Measurements from ENCODE around the gene DDI2.
"Not testable (repeated sequence)": the region's sequence is repeated elsewhere in the genome, so short reads cannot be mapped to it uniquely, and the experiment has no call there.

Gene DDI2

DNA sequence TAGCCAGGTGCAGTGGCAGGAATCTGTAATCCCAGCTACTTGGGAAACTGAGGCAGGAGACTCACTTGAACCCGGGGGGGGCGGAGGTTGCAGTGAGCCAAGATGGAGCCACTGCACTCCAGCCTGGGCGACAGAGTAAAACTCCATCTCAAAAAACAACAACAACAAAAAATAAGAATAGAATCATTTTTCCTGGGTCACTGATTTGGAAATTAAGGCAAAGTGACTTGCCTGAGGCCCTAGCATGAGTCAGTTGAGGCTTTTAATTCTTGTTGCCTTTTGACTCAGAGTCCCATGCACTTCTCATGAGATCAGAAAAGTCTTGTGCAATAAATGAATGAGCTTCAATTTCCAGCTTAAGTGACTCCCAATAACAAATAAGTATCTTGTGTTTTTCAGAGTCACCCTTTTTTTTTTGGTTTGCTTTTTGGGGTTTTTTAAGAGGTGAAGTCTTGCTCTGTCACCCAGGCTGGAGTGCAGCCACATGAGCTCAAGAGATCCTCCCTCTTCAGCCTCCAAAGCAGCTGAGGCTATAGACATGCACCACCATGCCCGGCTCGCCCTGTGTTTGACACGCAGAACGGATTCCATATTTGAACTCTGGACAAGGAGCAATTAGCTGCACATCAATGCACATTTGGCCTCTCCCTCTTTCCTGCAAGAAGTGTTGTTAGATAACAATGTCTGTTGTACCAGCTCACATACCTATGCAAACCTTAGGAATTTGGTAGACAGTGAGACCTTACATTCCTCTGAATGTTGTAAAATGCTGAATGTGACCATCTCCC is 63.5 kb downstream of the DDI2 start:
- DNase-seq = no peak

DNA sequence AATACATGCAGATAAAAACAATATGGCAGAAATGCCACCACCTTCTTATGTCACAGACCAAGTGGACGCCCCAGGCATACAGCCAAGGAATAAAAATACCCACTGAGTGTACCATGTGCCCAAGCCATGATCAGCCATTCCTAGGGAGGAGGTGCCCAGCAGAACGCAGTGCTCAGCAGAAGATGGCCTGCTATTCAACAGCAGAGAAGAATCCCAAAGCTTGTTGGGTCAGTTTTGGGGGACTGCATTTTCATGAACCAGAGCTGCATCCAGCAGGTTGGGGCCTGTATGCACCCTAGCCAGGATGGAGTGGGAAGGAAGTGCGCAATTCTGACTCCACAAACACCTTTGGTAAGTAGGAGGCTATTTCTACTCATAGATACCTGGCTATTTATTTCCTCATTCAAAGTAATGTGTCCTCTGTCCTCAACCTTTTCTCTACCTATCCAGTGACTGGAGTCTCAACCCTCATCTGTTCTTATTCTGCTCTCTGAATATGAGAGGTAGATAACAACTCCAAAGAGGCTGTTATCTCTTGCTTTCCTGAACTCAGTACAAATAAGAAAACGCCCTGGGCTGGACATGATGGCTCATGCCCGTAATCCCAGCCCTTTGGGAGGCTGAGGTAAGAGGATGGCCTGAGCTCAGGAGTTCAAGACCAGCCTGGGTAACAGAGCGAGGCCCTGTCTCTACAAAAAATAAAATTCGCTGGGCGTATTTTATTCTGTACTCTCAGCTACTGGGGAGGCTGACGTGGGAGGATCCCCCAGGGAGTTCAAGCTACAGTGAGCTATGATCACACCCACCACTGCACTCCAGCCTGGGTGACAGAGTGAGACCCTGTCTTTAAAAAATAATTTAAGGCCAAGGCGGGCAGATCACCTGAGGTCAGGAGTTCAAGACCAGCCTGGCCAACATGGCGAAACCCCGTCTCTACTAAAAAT is 64.4 kb downstream of the DDI2 start:
- DNase-seq = no peak

- DNase-seq = no peak
Measured at GRCh38 chr1:15682936-15683341, 65.7 kb downstream of the DDI2 start.

DNA sequence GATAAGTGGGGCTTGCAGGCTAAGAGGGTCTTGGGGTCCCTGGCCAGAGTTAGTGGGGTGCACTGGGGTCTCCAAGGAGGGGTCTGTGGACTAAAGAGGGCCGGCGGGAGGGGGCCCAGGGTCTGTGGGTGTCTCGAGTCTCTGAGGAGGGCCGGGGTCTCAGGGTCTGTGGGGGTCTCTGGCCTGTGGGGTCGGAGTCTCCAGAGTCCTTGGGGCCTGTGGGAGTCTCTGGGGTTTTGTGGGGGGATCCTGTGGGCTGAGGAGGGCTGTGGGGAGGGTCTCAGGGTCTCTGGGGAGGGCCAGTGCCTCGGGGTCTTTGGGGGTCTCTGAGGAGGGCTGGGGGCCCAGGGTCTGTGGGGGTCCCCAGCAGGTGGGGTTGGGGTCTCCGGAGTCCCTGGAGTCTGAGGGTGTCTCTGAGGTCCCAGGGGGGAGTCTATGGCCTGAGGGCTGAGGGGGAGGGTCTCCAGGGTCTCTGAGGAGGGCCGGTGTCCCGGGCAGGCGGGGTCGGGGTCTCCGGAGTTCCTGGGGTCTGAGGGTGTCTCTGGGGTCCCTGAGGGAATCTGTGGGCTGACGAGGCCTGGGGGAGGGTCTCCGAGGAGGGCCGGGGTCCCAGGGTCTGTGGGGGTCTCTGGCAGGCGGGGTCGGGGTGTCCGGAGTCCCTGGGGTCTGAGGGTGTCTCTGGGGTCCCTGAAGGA is 66.2 kb downstream of the DDI2 start:
- DNase-seq = no peak

DNA sequence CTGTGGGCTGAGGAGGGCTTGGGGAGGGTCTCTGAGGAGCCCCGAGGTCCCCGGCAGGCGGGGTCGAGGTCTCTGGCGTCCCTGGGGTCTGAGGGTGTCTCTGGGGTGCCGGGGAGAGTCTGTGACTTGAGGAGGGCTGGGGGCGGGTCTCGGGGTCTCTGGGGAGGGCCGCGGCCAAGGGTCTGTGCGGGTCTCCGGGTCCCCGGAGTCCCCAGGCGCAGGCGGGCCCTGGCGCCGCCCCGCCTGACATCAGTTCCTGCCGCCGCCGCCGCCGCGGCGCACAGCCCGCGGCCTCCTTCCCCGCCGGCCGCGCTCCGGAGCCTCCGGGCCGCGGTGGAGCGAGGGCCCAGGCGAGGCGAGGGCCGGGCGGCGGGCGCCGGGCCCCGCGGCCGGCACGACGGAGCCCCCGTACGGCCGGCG is 66.8 kb downstream of the DDI2 start, which contains the start of gene PLEKHM2:
Gene PLEKHM2, plus strand, starts transcription at position 279 of the 420 bp plus-strand sequence. CDS start 239 bp downstream, outside the sequence.
- peak; percentile 41 for DNase-seq

DNA sequence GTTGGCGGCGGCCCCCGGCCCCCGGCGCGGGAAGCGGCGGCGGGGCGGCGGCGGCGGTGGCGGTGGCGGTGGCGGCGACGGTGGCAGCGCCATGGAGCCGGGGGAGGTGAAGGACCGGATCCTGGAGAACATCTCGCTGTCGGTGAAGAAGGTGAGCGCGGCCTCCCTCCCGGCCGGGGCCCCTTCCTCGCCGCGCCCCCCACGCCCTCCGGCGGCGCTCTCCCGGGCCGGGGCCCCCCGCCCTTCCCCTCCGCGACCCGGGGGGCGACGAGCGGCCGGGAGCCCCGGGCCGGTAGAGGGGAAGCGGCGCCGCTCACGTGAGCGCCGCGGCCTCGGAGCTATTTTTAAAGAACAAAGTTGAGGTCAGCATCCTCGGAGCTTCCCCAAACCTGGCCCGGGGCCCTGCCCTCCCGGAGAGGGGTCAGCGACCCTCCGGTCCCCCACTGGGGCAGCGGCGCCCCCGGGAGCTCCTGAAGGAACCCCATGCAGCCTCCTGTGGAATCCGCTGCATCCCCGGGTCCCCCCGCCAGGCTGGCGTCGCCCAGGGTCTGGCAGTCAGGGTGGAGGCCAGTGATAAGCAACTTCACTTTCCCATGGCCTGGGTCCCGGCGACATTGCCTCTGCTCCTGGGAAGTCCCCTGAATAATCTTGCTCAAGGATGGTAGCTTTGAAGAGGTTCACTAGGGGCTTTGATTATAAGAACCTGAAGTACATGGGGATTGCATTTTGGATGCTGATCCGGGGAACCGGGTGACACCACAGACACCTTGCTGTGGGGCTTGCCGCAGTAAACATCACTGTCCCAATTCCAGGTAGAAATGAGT is 67.4 kb downstream of the DDI2 start:
- DNase-seq = peak; percentile 18

GRCh38 chr1:15685820-15686219 is 68.6 kb downstream of the DDI2 start:
- DNase-seq = no peak

GRCh38 chr1:15687446-15687845 is 70.2 kb downstream of the DDI2 start:
- DNase-seq = no peak

GRCh38 chr1:15690317-15690716 is 73.1 kb downstream of the DDI2 start:
- no peak for DNase-seq

DNA sequence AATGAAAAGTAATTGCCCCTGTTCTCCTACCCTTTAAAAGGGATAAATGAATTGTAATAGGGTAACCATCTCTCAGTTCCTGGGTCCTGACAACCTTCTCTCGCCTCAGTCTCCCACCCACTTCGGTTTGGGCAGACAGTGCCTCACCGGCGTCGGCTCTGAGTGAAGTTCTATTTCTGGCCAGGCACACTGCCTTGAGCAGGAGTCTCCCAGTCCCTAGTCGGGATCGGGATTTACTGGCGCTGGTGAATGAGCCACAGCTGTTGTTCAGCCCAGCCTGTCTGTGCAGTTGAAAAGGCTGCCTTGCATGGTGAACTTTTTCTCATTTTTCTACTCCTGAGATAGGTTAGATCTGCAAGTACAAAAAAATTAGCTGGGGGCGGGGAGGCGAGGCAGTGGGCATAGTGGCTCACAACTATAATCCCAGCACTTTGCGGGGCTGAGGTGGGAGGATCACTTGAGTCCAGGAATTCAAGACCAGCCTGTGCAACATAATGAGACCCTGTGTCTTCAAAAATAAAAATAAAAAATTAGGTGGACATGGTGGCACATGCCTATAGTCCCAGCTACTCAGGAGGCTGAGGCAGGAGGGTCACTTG is 74.3 kb downstream of the DDI2 start:
- DNase-seq = no peak

- no peak for DNase-seq
Measured at GRCh38 chr1:15692121-15692682, 74.9 kb downstream of the DDI2 start.

DNA sequence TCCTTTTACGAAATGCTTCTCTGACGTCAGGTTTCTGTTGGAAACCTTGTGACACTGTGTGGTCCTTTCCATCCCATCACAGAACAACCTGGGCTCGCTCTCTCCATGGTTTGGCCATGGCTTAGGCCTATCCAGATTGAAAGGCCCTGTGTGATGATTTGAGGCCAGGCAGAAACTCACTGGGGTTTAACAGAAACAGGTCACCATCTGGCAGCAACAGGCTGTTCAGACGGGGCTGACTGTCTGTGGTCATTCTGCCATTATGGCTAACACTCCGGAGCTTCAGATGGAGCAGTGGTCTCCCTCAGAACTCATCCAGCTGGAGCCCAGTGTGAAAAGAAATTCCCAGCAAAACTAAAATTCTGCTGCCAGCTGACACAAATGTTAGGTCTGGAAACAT is 76.1 kb downstream of the DDI2 start:
- DNase-seq = no peak

DNA sequence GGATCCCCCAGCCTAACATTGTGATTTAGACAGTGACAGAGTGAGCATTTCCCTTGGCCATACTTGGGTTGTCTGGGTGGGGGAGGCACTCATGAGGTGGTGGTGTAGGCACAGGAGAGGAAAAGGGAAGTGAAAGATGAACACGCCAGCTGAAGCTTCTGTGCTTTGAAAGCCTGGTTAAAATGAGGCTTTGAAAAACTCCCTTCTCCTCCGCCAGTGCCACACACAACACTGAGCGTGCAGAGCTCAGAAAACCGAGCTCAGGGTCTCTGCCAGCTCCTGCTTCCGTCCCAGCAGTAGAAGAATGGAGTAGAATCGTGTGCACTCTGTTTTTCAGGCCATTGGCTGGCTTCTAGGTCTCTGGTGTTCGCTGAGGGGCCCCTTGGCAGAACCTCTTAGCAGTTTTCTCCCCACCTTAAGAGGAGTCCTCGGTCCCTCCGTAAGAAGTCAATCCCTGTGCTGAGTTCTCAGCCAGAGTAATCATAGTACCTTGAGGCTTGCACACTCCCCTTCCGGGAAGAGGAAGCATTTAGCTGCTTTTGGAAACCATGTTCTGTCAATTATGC is 79.8 kb downstream of the DDI2 start:
- no peak for DNase-seq

DNA sequence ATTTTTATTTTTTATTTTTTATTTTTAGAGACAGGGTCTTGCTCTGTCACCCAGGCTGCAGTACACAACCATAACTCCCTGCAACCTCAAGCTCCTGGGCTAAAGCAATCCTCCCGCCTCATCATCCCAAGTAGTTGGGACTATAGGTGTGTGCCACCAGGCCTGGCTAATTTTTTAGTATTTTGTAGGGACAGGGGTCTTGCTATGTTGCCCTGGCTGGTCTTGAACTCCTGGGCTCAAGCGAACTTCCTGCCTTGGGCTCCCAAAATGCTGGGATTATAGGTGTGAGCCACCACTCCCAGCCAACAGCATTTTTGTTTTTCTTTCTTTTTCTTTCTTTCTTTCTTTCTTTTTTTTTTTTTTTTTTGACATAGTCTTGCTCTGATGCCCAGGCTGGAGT is 80.9 kb downstream of the DDI2 start:
- no peak for DNase-seq

- DNase-seq = not testable (repeated sequence)
Measured at GRCh38 chr1:15699321-15699720, 82.1 kb downstream of the DDI2 start.

GRCh38 chr1:15700508-15700907 is 83.2 kb downstream of the DDI2 start:
- DNase-seq = no peak

DNA sequence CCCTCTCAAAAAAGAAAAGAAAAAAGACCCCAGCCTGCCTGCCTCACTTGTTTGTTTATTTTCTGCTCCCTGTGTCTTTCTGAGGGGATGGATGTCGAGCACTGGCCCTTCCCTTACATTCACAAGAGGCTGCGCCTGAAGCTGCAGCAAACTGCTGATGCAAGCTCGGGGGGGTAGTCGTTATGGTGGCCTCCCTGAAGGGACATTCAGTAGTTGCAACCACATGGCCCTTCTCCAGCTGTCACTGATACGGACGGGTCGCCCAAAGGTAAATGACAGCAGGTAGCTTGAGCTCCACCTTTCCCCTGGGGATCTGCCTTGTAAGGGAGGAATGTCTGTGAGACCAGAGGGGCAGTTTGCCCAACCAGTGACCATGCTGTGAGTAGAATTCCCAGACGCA is 84.5 kb downstream of the DDI2 start:
- no peak for DNase-seq

- no peak for DNase-seq
Measured at GRCh38 chr1:15702722-15703550, 85.7 kb downstream of the DDI2 start.

DNA sequence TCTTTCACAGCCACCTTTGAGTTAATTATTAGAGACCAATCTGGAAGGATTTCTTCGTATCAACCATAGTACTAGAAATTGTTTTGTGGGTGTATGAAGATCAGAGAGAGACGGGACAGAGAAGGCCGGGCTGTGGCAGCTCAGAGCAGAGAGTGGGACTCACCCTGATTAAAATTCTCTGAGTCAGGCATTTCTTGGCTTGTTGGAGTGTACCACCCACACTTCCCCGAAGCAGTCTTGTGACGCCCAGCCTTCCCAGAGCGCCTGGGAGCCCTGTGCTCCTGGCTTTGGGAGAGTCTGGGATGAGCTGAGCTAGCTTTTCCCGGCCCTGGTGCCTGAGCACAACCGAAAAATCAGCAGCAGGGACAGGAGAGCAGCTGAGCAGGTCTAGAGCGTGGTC is 86.3 kb downstream of the DDI2 start:
- DNase-seq = no peak

DNA sequence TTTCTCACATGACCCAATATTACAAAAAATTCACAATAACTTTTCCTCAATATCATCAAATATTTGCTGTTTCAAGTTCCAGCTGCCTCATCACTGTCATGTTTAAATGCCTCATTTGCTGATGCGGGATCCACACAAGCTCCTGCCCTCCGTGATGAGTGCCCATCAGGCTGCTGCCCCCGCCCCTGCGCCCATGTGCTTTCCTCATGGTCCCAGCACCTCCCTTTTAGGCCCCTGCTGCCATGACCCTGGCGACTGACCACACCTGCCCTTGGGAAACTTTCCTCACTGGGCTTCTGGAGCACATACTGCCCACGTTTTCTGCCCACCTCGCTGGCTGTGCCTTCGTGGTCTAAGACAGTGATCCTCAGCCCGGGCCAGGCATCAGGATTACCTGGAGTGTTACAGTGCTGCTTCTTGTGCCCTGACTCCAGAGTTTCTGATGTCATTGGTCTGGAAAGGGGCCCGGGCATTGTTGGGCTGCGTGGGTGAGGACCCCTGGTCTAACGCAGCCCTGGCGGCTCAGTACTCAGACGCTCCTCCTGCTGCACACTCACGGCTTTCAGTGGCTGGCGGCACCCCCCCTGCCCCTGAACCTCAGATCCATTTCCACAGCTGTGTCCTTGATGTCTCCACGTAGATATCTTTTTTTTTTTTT is 87.4 kb downstream of the DDI2 start:
- no peak for DNase-seq
